ENCODE results near the gene SPINK9.
"Not testable (repeated sequence)": the region's sequence is repeated elsewhere in the genome, so short reads cannot be mapped to it uniquely, and the experiment has no call there.

Gene SPINK9

DNA sequence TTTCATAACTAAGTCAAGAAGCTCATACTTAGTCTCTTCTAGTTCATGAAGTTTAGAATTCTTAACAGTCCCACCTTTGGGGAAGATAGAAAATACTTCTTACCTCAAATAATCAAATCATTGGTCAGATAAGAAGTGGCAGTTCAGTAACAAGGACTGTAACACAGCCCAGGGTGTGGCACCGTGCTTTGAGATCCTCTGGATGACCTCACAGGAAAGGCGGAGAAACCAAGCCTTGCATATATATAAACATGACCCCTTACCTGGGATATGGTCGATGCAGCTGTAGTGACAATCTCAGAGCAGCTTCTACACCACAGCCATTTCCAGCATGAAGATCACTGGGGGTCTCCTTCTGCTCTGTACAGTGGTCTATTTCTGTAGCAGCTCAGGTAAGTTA lies 23.2 kb upstream of the SPINK9 start, which contains the start of gene SPINK7:
Gene SPINK7 (plus strand): TSS at position 271 of the 400 bp plus-strand sequence. CDS start 61 bp downstream, at position 332.
- TF ChIP-seq ZFX (IDR thresholded peaks at IDR 0.05; ENCODE audit: borderline replicate concordance) (no peak), CTCF (IDR thresholded peaks at IDR 0.05) (no peak)
- no peak within 1 kb of the TSS for H3K27ac ChIP-seq

DNA sequence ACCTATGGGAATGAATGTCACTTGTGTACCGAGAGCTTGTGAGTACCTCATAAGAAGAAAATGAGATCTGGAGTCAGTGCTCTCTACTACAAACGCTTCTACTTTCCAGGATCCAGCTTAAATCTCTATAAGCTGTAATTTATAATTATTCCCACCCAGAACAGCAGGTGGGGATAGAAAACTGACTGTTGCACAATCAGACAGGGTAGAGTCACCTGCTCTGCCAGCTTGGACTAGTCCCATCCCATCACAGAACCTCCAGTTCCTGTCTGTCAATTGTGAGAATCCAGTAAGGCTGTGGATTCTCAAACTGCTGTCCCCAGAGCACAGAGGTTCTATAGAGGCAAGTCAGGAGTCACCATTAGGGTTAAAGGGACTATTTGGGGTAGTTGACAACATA lies 21.2 kb upstream of the SPINK9 start:
- no peak overlapping the region for H3K27ac ChIP-seq
- TF ChIP-seq CTCF (IDR thresholded peaks at IDR 0.05) = no peak
- no peak for TF ChIP-seq ZFX (IDR thresholded peaks at IDR 0.05; ENCODE audit: borderline replicate concordance)

- TF ChIP-seq CTCF (IDR thresholded peaks at IDR 0.05) (no peak), ZFX (IDR thresholded peaks at IDR 0.05; ENCODE audit: borderline replicate concordance) (no peak)
- H3K27ac ChIP-seq = no peak overlapping the region
Observed at GRCh38 chr5:148314731-148315130, 20.6 kb upstream of the SPINK9 start.

DNA sequence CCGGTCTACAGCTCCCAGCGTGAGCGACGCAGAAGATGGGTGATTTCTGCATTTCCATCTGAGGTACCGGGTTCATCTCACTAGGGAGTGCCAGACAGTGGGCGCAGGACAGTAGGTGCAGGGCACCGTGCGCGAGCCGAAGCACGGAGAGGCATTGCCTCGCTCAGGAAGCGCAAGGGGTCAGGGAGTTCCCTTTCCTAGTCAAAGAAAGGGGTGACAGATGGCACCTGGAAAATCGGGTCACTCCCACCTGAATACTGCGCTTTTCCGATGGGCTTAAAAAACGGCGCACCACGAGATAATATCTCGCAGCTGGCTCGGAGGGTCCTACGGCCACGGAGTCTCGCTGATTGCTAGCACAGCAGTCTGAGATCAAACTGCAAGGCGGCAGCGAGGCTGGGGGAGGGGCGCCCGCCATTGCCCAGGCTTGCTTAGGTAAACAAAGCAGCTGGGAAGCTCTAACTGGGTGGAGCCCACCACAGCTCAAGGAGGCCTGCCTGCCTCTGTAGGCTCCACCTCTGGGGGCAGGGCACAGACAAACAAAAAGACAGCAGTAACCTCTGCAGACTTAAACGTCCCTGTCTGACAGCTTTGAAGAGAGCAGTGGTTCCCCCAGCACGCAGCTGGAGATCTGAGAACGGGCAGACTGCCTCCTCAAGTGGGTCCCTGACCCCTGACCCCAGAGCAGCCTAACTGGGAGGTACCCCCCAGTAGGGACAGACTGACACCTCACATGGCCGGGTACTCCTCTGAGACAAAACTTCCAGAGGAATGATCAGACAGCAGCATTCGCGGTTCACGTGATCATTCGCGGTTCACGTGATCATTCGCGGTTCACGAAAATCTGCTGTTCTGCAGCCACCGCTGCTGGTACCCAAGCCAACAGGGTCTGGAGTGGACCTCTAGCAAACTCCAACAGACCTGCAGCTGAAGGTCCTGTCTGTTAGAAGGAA lies 15.1 kb upstream of the SPINK9 start:
- not testable (repeated sequence) for H3K27ac ChIP-seq

DNA sequence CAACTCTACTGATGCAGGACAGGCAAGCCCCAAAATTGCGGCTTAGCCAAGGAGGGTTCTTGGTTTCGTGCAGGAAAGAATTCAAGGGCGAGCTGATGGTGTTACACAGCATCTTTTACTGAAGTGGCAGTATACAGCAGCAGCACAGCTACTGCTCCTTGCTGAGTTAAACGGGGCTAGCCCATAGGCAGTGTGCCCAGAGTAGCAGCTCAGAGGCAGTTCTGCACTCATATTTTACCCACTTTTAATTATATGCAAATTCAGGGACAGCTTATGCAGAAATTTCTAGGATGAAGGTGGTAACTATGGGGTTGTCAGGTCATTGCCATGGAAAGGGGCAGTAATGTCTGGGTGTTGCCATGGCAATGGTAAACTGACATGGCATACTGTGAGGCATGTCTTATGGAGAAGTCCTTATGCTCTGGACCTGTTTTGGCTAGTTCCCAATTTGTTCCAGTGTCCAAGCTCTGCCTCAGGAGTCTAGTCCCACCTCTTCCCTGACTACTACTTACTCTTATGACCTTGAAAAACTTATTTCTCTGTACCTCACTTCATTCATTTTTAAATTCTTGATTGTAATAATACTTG lies 2.0 kb upstream of the SPINK9 start:
- no peak overlapping the region for H3K27ac ChIP-seq
- TF ChIP-seq ZFX (IDR thresholded peaks at IDR 0.05; ENCODE audit: borderline replicate concordance) (no peak), CTCF (IDR thresholded peaks at IDR 0.05) (no peak)

DNA sequence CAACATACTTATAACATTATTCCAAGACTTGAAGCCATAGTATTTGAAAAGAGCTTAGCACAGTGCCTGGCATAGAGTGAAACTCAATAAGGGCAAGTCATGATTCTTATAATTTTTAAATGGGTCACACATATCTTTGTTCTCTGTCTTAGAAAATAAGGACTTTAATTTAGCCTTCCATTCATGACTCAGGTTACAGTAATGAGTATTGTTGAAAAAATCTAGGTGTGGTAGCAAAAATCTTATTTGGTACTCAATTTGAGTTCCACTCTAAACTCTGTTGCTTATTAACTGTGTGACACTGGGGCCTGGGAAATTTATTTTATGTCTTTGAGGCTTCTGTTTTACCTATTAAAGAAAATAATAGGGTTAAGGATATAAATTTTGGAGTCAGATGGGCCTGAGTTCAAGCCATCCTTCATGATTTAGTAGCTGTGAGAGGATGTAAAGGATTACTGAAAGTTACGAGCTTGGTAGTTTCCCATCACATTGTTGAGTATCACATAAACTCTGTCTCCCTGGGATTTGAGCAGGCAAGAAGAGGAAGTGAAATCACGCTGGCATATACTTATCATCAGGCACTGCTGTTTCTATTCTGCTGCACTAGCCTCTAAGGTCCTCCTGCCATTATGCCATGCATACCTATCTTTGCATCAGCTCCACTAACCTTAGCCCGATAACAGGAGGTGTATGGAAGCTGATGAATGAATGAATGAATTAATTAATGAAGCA lies 1.5 kb downstream of the SPINK9 start:
- TF ChIP-seq ZFX (IDR thresholded peaks at IDR 0.05; ENCODE audit: borderline replicate concordance) (no peak), CTCF (IDR thresholded peaks at IDR 0.05) (no peak)
- no peak overlapping the region for H3K27ac ChIP-seq

GRCh38 chr5:148342371-148343045 lies 7.1 kb downstream of the SPINK9 start:
- no peak overlapping the region for H3K27ac ChIP-seq
- TF ChIP-seq CTCF (IDR thresholded peaks at IDR 0.05) (no peak), ZFX (IDR thresholded peaks at IDR 0.05; ENCODE audit: borderline replicate concordance) (no peak)
